Measurements from ENCODE around the gene KRTAP1-1. TPM values are rescaled to one million over a fixed set of nuclear protein-coding genes. Genes with fewer than 3 reads are reported as not detected.

Gene KRTAP1-1
- total RNA-seq, 4 donors from 2014 or later, result not detected

DNA sequence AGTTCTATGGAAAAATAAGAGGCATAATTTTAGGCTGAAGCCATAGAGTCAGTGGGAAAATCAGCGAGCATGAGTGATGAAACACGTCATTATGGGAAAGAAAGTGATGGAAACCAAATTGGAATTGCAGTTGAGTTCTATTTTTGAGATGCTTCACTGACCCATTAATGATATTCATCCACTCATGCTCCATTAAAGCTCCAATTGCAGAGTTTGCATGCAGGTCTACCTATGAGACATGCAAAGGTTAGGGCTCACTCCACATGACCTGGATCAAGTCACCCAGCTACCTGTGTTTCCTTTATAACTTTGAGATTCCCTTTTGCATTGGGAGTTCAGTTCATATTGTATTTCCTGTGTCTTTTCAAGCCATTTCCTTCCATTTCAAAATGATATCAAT is 32.4 kb upstream of the KRTAP1-1 start:
- Histone ChIP-seq H3K4me3 (no peak overlapping the region), H3K27ac (no peak overlapping the region), H3K9me3 (no peaks in the 10 kb centered on the region), H3K4me1 (no peaks in the 10 kb centered on the region), H3K36me3 (no peaks in the 10 kb centered on the region), H3K27me3 (peaks cover 8% of the 10 kb centered on the region)
- in situ Hi-C loops (cut with MboI; ENCODE audit: low pct_ligation_motif_present in 1 of 4, low pct_unique_long_range_greater_than_20kb in 1 of 4, low sequenced_read_pairs in 3 of 4) (no loop called here), intact Hi-C loops (cut with DNase I; ENCODE audit: low total_unique reads) (no loop called here)
- TF ChIP-seq EP300 (IDR thresholded peaks at IDR 0.05; ENCODE audit: low read depth) (no peak), POLR2AphosphoS5 (IDR thresholded peaks at IDR 0.05) (no peak), POLR2A (IDR thresholded peaks at IDR 0.05) (no peak)
- TF ChIP-seq, protein P1, sequence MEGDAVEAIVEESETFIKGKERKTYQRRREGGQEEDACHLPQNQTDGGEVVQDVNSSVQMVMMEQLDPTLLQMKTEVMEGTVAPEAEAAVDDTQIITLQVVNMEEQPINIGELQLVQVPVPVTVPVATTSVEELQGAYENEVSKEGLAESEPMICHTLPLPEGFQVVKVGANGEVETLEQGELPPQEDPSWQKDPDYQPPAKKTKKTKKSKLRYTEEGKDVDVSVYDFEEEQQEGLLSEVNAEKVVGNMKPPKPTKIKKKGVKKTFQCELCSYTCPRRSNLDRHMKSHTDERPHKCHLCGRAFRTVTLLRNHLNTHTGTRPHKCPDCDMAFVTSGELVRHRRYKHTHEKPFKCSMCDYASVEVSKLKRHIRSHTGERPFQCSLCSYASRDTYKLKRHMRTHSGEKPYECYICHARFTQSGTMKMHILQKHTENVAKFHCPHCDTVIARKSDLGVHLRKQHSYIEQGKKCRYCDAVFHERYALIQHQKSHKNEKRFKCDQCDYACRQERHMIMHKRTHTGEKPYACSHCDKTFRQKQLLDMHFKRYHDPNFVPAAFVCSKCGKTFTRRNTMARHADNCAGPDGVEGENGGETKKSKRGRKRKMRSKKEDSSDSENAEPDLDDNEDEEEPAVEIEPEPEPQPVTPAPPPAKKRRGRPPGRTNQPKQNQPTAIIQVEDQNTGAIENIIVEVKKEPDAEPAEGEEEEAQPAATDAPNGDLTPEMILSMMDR (IDR thresholded peaks at IDR 0.05), result no peak
- 69 to 88% methylated on average over 2 of the region's 2 CpGs for WGBS, 2 donors (ENCODE audit: low coverage in 1 of 2)
- DNase-seq, result no peak

- Histone ChIP-seq H3K4me1 (no peaks in the 10 kb centered on the region), H3K9me3 (no peaks in the 10 kb centered on the region), H3K4me3 (no peak overlapping the region), H3K27me3 (peaks cover 5% of the 10 kb centered on the region), H3K36me3 (no peaks in the 10 kb centered on the region), H3K27ac (no peak overlapping the region)
- WGBS, 2 donors (ENCODE audit: low coverage in 1 of 2), result 80 to 83% methylated on average over 3 to 5 of the region's 5 CpGs
- in situ Hi-C loops (cut with MboI; ENCODE audit: low pct_ligation_motif_present in 1 of 4, low pct_unique_long_range_greater_than_20kb in 1 of 4, low sequenced_read_pairs in 3 of 4), result no loop called here
- no peak for DNase-seq
- intact Hi-C loops (cut with DNase I; ENCODE audit: low total_unique reads), result no loop called here
- TF ChIP-seq POLR2A (IDR thresholded peaks at IDR 0.05) (no peak), POLR2AphosphoS5 (IDR thresholded peaks at IDR 0.05) (no peak), EP300 (IDR thresholded peaks at IDR 0.05; ENCODE audit: low read depth) (no peak)
- TF ChIP-seq, protein P1 (IDR thresholded peaks at IDR 0.05), result no peak
Observed at GRCh38 chr17:41071606-41072360, 30.5 kb upstream of the KRTAP1-1 start.

- in situ Hi-C loops (cut with MboI; ENCODE audit: low pct_ligation_motif_present in 1 of 4, low pct_unique_long_range_greater_than_20kb in 1 of 4, low sequenced_read_pairs in 3 of 4), result no loop called here
- TF ChIP-seq POLR2A (IDR thresholded peaks at IDR 0.05) (no peak), EP300 (IDR thresholded peaks at IDR 0.05; ENCODE audit: low read depth) (no peak), POLR2AphosphoS5 (IDR thresholded peaks at IDR 0.05) (no peak)
- TF ChIP-seq, protein P1 (IDR thresholded peaks at IDR 0.05), result no peak
- Histone ChIP-seq H3K27me3 (peaks cover 6% of the 10 kb centered on the region), H3K9me3 (no peaks in the 10 kb centered on the region), H3K4me1 (no peaks in the 10 kb centered on the region), H3K27ac (no peak overlapping the region), H3K4me3 (no peak overlapping the region), H3K36me3 (no peaks in the 10 kb centered on the region)
- 62 to 82% methylated on average over 3 of the region's 3 CpGs for WGBS, 2 donors (ENCODE audit: low coverage in 1 of 2)
- intact Hi-C loops (cut with DNase I; ENCODE audit: low total_unique reads), result no loop called here
- no peak for DNase-seq
Observed at GRCh38 chr17:41069031-41069430, 27.8 kb upstream of the KRTAP1-1 start.

- in situ Hi-C loops (cut with MboI; ENCODE audit: low pct_ligation_motif_present in 1 of 4, low pct_unique_long_range_greater_than_20kb in 1 of 4, low sequenced_read_pairs in 3 of 4), result no loop called here
- no peaks in the 10 kb centered on the region for H3K36me3 ChIP-seq
Observed at GRCh38 chr17:41067281-41067680, 26.0 kb upstream of the KRTAP1-1 start.

More at GRCh38 chr17:41067281-41067680, 26.0 kb upstream of the KRTAP1-1 start:
- intact Hi-C loops (cut with DNase I; ENCODE audit: low total_unique reads), result no loop called here
- TF ChIP-seq POLR2AphosphoS5 (IDR thresholded peaks at IDR 0.05), result no peak
- no peaks in the 10 kb centered on the region for H3K9me3 ChIP-seq
- no peak for DNase-seq
- H3K27ac ChIP-seq, result no peak overlapping the region
- no peak overlapping the region for H3K4me3 ChIP-seq
- H3K27me3 ChIP-seq, result peaks cover 9% of the 10 kb centered on the region
- no peaks in the 10 kb centered on the region for H3K4me1 ChIP-seq
